WTC11 (cell line): ENCODE data around the gene TMIE. TPM values are rescaled to one million over a fixed set of nuclear protein-coding genes. Genes with fewer than 3 reads are reported as not detected.

Experiments used
- ATAC-seq: fragments of 200-7000 bp; cut with Tn5 transposase; 2 replicates; pipeline ENCODE4 v1.10.0; 2021; ENCODE audit warnings: mild to moderate bottlenecking, moderate library complexity
- Bru-seq: library from RNA; stranded (reverse); fragments of 400-500 nt; gene quantifications from one replicate; lab custom pipeline; 2021; lab: Mats Ljungman, UMichigan
- CTCF ChIA-PET: fragments of 300-600 bp; sonication (Branson Sonifier 250); formaldehyde crosslinking; loops from one replicate; lab custom pipeline; 2021; ENCODE audit warnings: antibody characterized with exemption; lab: Charles Lee
- POLR2A ChIA-PET: fragments of 350-600 bp; sonication (Branson Sonifier 250); formaldehyde crosslinking; loops from one replicate; lab custom pipeline; 2021; ENCODE audit warnings: antibody characterized with exemption; lab: Charles Lee
- DNase-seq: peaks from one replicate; pipeline ENCODE4 v3.0.0; 2021; ENCODE audit warnings: low spot score
- H3K27ac Mint-ChIP-seq: 2 replicates; pipeline ENCODE4 v1.8.0; 2021; ENCODE audit warnings: mixed read lengths
- H3K27me3 Mint-ChIP-seq: 2 replicates; pipeline ENCODE4 v1.8.0; 2021; ENCODE audit warnings: low read depth, mild to moderate bottlenecking, moderate library complexity, mixed read lengths
- H3K36me3 Mint-ChIP-seq: 2 replicates; pipeline ENCODE4 v1.8.0; 2021; ENCODE audit warnings: mixed read lengths
- H3K4me1 Mint-ChIP-seq: 2 replicates; pipeline ENCODE4 v1.8.0; 2022; ENCODE audit warnings: mixed read lengths
- H3K4me3 Mint-ChIP-seq: 2 replicates; pipeline ENCODE4 v1.8.0; 2021; ENCODE audit warnings: mild to moderate bottlenecking, moderate library complexity, mixed read lengths
- H3K9me3 Mint-ChIP-seq: 2 replicates; pipeline ENCODE4 v1.8.0; 2021; ENCODE audit warnings: mixed read lengths
- CREM ChIP-seq: sonication (generic); formaldehyde crosslinking; IDR thresholded peaks from 2 replicates; pipeline ENCODE4 v1.8.1; 2022; ENCODE audit warnings: mild to moderate bottlenecking, missing genetic modification reagents, moderate library complexity
- JUN ChIP-seq: sonication (generic); formaldehyde crosslinking; IDR thresholded peaks from 2 replicates; pipeline ENCODE4 v1.8.0; 2023; ENCODE audit warnings: mild to moderate bottlenecking, missing genetic modification reagents
- MXD4 ChIP-seq: fragments of 250-450 bp; sonication (Bioruptor Pico); IDR thresholded peaks from 2 replicates; pipeline ENCODE4 v1.8.0; 2021; ENCODE audit warnings: mild to moderate bottlenecking, moderate library complexity, borderline replicate concordance
- NFE2L1 ChIP-seq: sonication (generic); formaldehyde crosslinking; IDR thresholded peaks from 2 replicates; pipeline ENCODE4 v1.8.1; 2023; ENCODE audit warnings: missing genetic modification reagents
- PREB ChIP-seq: sonication (generic); formaldehyde crosslinking; IDR thresholded peaks from 2 replicates; pipeline ENCODE4 v1.8.1; 2022; ENCODE audit warnings: mild to moderate bottlenecking, missing genetic modification reagents, moderate library complexity, borderline replicate concordance
- PRRX2 ChIP-seq: fragments of 250-450 bp; sonication (Bioruptor Pico); IDR thresholded peaks from 2 replicates; pipeline ENCODE4 v1.8.0; 2021; ENCODE audit warnings: mild to moderate bottlenecking
- SMAD4 ChIP-seq: sonication (generic); formaldehyde crosslinking; IDR thresholded peaks from 2 replicates; pipeline ENCODE4 v1.8.0; 2022; ENCODE audit warnings: mild to moderate bottlenecking, missing genetic modification reagents
- ZMAT4 ChIP-seq: fragments of 250-450 bp; sonication (Bioruptor Pico); IDR thresholded peaks from 2 replicates; pipeline ENCODE4 v1.9.0; 2021; ENCODE audit warnings: mild to moderate bottlenecking
- ZNF121 ChIP-seq: sonication (generic); formaldehyde crosslinking; IDR thresholded peaks from 2 replicates; pipeline ENCODE4 v1.8.0; 2023; ENCODE audit warnings: missing genetic modification reagents
- ZNF423 ChIP-seq: fragments of 250-450 bp; sonication (Bioruptor Pico); IDR thresholded peaks from 2 replicates; pipeline ENCODE4 v2.1.2; 2022; ENCODE audit warnings: mild to moderate bottlenecking, moderate library complexity
- ZSCAN18 ChIP-seq: fragments of 250-450 bp; sonication (Bioruptor Pico); IDR thresholded peaks from 2 replicates; pipeline ENCODE4 v2.1.2; 2022; ENCODE audit warnings: mild to moderate bottlenecking, moderate library complexity
- long read RNA-seq, 3 experiments: library from RNA in 1 of 3; library from capped mRNA in 1 of 3; library from polyadenylated mRNA in 1 of 3; unstranded in 2 of 3; stranded (forward) in 1 of 3; transcript quantifications; one replicate each; pipeline ENCODE4 v2.0.0, GENCODE V29; 2021
- total RNA-seq: library from RNA; stranded (reverse); gene quantifications from 3 replicates; pipeline ENCODE4 v1.2.3, GENCODE V29; 2021
- TF ChIP-seq, protein P1 (sequence below): fragments of 250-450 bp; sonication (Bioruptor Pico); IDR thresholded peaks from 2 replicates; pipeline ENCODE4 v1.9.0; 2021; ENCODE audit warnings: mild to moderate bottlenecking
- TF ChIP-seq, protein P2 (sequence below): sonication (generic); formaldehyde crosslinking; IDR thresholded peaks from 2 replicates; pipeline ENCODE4 v1.8.0; 2023; ENCODE audit warnings: missing genetic modification reagents, mild to moderate bottlenecking, borderline replicate concordance
- TF ChIP-seq, protein P3 (sequence below): sonication (generic); formaldehyde crosslinking; IDR thresholded peaks from 2 replicates; pipeline ENCODE4 v1.8.1; 2023; ENCODE audit warnings: mild to moderate bottlenecking, missing genetic modification reagents
- TF ChIP-seq, protein P4 (sequence below): fragments of 250-450 bp; sonication (Bioruptor Pico); IDR thresholded peaks from 2 replicates; pipeline ENCODE4 v1.9.0; 2021; ENCODE audit warnings: mild to moderate bottlenecking, borderline replicate concordance
- TF ChIP-seq, protein P5 (sequence below): sonication (generic); formaldehyde crosslinking; IDR thresholded peaks from 2 replicates; pipeline ENCODE4 v1.8.1; 2023; ENCODE audit warnings: mild to moderate bottlenecking, missing genetic modification reagents

TMIE gene, protein sequence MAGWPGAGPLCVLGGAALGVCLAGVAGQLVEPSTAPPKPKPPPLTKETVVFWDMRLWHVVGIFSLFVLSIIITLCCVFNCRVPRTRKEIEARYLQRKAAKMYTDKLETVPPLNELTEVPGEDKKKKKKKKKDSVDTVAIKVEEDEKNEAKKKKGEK
- total RNA-seq = 0.57 to 1.3 TPM (median 0.69 TPM) in 3 replicates
- percentile 28 among the genes with signal in this experiment for Bru-seq, nascent RNA
- long read RNA-seq, experiment 1, partial matches to known transcripts = 0 of 1 reads
- long read RNA-seq, experiment 1, other reads (novel, unspliced or antisense) = 0 of 1 reads
- long read RNA-seq, experiment 2, partial matches to known transcripts = 2 of 2 reads
- long read RNA-seq, experiment 2, other reads (novel, unspliced or antisense) = 0 of 2 reads
- long read RNA-seq, experiment 3, partial matches to known transcripts = 0 of 1 reads
- long read RNA-seq, experiment 3, other reads (novel, unspliced or antisense) = 1 of 1 reads

GRCh38 chr3:46701181-46701939 lies at the start of gene TMIE:
TMIE (plus strand) TSS chr3:46701392; CDS start chr3:46701488, 96 bp downstream.
- no peaks in the 10 kb centered on the region for H3K9me3 Mint-ChIP-seq
- ChIA-PET POLR2A (no interaction called here), CTCF (interaction anchor here (1.2 to 2.5 kb wide), 6 partner anchors 10 to 213 kb away, joined by 3 to 14 read pairs (median 8); partner anchors contain the start of gene PRSS50)
- no peak within 1 kb of the TSS for H3K27ac Mint-ChIP-seq
- DNase-seq (no peak), ATAC-seq (no peak)
- peaks cover 7% of the 10 kb centered on the region for H3K4me1 Mint-ChIP-seq
- peaks cover 27% of the 10 kb centered on the region for H3K27me3 Mint-ChIP-seq
- peak within 1 kb of the TSS; percentile 50 for H3K4me3 Mint-ChIP-seq
- no peaks in the 10 kb centered on the region for H3K36me3 Mint-ChIP-seq
- TF ChIP-seq ZNF423 (CRISPR knock-in tag) (no peak), ZMAT4 (no peak), PREB (CRISPR knock-in tag) (no peak), CREM (CRISPR knock-in tag) (no peak), PRRX2 (no peak), ZNF121 (CRISPR knock-in tag) (no peak), JUN (CRISPR knock-in tag) (no peak), NFE2L1 (CRISPR knock-in tag) (no peak), SMAD4 (CRISPR knock-in tag) (no peak), MXD4 (CRISPR knock-in tag) (no peak), ZSCAN18 (no peak)
- TF ChIP-seq, protein P1, sequence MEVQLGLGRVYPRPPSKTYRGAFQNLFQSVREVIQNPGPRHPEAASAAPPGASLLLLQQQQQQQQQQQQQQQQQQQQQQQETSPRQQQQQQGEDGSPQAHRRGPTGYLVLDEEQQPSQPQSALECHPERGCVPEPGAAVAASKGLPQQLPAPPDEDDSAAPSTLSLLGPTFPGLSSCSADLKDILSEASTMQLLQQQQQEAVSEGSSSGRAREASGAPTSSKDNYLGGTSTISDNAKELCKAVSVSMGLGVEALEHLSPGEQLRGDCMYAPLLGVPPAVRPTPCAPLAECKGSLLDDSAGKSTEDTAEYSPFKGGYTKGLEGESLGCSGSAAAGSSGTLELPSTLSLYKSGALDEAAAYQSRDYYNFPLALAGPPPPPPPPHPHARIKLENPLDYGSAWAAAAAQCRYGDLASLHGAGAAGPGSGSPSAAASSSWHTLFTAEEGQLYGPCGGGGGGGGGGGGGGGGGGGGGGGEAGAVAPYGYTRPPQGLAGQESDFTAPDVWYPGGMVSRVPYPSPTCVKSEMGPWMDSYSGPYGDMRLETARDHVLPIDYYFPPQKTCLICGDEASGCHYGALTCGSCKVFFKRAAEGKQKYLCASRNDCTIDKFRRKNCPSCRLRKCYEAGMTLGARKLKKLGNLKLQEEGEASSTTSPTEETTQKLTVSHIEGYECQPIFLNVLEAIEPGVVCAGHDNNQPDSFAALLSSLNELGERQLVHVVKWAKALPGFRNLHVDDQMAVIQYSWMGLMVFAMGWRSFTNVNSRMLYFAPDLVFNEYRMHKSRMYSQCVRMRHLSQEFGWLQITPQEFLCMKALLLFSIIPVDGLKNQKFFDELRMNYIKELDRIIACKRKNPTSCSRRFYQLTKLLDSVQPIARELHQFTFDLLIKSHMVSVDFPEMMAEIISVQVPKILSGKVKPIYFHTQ (CRISPR knock-in tag) = no peak
- TF ChIP-seq, protein P2, sequence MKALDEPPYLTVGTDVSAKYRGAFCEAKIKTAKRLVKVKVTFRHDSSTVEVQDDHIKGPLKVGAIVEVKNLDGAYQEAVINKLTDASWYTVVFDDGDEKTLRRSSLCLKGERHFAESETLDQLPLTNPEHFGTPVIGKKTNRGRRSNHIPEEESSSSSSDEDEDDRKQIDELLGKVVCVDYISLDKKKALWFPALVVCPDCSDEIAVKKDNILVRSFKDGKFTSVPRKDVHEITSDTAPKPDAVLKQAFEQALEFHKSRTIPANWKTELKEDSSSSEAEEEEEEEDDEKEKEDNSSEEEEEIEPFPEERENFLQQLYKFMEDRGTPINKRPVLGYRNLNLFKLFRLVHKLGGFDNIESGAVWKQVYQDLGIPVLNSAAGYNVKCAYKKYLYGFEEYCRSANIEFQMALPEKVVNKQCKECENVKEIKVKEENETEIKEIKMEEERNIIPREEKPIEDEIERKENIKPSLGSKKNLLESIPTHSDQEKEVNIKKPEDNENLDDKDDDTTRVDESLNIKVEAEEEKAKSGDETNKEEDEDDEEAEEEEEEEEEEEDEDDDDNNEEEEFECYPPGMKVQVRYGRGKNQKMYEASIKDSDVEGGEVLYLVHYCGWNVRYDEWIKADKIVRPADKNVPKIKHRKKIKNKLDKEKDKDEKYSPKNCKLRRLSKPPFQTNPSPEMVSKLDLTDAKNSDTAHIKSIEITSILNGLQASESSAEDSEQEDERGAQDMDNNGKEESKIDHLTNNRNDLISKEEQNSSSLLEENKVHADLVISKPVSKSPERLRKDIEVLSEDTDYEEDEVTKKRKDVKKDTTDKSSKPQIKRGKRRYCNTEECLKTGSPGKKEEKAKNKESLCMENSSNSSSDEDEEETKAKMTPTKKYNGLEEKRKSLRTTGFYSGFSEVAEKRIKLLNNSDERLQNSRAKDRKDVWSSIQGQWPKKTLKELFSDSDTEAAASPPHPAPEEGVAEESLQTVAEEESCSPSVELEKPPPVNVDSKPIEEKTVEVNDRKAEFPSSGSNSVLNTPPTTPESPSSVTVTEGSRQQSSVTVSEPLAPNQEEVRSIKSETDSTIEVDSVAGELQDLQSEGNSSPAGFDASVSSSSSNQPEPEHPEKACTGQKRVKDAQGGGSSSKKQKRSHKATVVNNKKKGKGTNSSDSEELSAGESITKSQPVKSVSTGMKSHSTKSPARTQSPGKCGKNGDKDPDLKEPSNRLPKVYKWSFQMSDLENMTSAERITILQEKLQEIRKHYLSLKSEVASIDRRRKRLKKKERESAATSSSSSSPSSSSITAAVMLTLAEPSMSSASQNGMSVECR (CRISPR knock-in tag) = no peak
- TF ChIP-seq, protein P3, sequence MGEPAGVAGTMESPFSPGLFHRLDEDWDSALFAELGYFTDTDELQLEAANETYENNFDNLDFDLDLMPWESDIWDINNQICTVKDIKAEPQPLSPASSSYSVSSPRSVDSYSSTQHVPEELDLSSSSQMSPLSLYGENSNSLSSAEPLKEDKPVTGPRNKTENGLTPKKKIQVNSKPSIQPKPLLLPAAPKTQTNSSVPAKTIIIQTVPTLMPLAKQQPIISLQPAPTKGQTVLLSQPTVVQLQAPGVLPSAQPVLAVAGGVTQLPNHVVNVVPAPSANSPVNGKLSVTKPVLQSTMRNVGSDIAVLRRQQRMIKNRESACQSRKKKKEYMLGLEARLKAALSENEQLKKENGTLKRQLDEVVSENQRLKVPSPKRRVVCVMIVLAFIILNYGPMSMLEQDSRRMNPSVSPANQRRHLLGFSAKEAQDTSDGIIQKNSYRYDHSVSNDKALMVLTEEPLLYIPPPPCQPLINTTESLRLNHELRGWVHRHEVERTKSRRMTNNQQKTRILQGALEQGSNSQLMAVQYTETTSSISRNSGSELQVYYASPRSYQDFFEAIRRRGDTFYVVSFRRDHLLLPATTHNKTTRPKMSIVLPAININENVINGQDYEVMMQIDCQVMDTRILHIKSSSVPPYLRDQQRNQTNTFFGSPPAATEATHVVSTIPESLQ (CRISPR knock-in tag) = no peak
- TF ChIP-seq, protein P4, sequence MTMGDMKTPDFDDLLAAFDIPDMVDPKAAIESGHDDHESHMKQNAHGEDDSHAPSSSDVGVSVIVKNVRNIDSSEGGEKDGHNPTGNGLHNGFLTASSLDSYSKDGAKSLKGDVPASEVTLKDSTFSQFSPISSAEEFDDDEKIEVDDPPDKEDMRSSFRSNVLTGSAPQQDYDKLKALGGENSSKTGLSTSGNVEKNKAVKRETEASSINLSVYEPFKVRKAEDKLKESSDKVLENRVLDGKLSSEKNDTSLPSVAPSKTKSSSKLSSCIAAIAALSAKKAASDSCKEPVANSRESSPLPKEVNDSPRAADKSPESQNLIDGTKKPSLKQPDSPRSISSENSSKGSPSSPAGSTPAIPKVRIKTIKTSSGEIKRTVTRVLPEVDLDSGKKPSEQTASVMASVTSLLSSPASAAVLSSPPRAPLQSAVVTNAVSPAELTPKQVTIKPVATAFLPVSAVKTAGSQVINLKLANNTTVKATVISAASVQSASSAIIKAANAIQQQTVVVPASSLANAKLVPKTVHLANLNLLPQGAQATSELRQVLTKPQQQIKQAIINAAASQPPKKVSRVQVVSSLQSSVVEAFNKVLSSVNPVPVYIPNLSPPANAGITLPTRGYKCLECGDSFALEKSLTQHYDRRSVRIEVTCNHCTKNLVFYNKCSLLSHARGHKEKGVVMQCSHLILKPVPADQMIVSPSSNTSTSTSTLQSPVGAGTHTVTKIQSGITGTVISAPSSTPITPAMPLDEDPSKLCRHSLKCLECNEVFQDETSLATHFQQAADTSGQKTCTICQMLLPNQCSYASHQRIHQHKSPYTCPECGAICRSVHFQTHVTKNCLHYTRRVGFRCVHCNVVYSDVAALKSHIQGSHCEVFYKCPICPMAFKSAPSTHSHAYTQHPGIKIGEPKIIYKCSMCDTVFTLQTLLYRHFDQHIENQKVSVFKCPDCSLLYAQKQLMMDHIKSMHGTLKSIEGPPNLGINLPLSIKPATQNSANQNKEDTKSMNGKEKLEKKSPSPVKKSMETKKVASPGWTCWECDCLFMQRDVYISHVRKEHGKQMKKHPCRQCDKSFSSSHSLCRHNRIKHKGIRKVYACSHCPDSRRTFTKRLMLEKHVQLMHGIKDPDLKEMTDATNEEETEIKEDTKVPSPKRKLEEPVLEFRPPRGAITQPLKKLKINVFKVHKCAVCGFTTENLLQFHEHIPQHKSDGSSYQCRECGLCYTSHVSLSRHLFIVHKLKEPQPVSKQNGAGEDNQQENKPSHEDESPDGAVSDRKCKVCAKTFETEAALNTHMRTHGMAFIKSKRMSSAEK (CRISPR knock-in tag) = no peak
- TF ChIP-seq, protein P5, sequence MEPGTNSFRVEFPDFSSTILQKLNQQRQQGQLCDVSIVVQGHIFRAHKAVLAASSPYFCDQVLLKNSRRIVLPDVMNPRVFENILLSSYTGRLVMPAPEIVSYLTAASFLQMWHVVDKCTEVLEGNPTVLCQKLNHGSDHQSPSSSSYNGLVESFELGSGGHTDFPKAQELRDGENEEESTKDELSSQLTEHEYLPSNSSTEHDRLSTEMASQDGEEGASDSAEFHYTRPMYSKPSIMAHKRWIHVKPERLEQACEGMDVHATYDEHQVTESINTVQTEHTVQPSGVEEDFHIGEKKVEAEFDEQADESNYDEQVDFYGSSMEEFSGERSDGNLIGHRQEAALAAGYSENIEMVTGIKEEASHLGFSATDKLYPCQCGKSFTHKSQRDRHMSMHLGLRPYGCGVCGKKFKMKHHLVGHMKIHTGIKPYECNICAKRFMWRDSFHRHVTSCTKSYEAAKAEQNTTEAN = no peak
